Stimulated activated CD4-positive, alpha-beta T cell treated with anti-CD3 and anti-CD28 coated beads, Interleukin-1b, Interleukin-23, amount 100 ng/mL, for 48 hours (primary cell): Measurements from ENCODE around the gene TMEM163.
"Not testable (repeated sequence)": the region's sequence is repeated elsewhere in the genome, so short reads cannot be mapped to it uniquely, and the experiment has no call there.

ENCODE experiments used
- DNase-seq: peaks from one replicate; pipeline ENCODE4 v3.0.0-alpha.2; 2020

TMEM163 gene

DNA sequence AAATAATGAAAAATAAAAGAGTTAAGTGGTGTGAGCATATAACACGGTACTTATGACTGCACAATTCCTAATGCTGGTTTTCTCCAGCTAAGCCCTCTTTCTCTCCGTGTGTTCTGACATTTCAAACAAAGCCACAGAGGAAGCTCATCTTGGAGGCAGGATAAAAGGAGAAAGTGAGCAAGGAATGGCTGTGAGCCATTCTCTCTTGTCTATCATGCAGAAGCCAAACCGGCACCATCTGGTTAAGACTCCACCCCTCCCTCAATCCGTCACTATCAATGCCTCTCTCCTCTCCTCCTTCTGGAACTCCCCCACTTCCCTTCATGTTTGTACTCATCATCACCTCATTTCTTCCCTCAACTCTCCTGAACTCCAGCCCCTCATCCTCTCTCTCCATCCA lies 210.4 kb downstream of the TMEM163 start:
- no peak for DNase-seq

DNA sequence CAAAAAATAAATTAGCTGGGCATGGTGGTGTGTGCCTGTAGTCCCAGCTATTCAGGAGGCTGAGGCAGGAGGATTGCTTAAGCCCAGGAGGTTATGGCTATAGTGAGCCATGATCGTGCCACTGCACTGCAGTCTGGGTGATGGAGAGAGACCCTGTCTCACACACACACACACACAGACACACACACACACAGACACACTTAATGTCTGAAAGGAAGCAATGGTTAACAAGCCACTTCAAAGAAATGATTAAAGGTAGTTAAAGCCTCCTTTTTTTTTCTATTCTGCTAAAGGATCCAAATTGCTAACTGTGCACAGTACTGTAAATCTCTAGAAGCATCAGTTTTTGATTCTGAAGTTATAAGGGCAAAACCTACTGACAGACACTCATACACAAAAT lies 211.1 kb downstream of the TMEM163 start:
- no peak for DNase-seq

DNA sequence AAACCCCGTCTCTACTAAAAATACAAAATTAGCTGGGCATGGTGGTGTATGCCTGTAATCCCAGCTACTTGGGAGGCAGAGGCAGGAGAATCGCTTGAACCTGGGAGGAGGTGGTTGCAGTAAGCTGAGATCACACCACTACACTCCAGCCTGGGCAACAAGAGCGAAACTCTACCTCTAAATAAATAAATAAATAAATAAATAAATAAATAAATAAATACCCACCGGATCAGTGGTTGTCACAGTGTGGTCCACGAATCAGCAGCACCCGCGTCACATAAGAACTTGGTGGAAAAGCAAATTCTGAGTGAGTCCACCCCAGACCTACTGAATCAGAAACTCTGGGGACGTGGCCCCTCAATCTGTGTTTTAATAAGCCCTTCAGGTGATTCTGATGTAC lies 211.6 kb downstream of the TMEM163 start:
- DNase-seq, result not testable (repeated sequence)

DNA sequence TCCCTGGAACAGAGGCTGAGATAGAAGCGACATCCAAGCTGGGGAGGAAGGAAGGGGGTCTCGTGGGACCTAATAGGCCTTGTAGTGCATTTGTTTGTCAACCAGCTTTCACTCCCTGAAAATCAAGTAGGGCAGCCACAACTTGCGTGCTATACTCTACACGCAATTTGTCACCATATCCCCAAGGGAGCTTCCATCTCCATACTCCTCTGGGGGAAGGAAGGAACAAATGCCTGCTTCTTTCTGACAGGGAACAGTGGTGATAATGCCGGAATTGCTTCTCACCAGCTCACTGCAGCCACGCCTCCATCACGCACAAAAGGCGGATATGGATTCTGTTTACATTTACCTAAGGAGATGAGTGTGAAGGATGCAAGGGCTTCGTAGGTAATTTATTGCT lies 213.4 kb downstream of the TMEM163 start:
- DNase-seq, result no peak

DNA sequence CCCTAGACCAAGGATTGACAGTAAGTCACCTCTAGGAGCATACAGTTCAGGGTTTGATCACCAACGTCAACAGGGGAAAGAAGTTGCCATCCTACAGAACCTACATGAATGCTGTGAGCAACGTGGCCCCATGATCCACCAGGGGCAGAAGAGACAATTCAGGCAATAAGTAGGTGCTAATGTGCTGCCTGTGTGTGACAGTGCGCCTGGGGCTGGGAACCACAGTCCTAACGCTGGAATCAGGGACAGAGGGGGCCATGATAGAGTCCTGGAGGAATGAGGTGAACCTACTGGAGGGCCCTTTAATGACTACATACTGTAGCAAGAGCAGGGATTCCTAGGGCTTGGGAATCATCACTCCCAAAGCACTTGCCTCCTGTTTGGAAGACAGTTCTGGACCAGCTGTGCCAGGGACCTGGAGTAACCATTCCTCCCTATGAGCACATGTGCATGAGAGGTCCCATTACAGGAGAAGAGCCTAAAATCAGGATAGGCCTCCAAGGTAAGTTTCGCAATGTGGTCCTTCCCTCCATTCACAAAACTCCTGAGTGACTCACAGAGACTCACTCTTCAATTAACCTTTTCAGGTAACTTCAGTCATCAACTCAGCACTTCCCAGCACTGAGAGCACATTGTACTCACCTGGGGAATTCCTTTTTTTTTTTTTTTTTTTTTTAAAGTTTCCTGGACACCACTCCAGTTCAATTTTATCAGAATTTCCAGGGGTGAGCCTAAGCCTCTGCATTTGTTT lies 214.0 kb downstream of the TMEM163 start:
- no peak for DNase-seq

DNA sequence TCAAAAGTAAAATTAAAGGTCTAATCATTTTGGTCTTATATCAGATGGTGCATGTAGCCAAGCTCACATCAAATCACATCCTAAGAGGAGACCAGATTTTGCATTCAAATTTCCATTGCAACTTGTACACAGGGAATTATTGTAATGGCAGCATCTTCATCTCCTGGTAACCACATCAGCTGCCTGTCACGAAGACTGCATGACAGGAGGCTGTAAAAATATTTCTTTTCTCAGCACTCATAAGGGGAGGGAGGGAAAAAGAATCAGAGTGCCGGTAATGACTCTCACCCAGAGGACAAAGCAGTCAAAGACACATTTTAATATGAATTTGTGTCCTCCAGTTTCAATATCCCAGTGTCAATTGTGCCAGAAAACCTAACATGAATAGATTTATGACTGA lies 216.7 kb downstream of the TMEM163 start:
- DNase-seq, result no peak

DNA sequence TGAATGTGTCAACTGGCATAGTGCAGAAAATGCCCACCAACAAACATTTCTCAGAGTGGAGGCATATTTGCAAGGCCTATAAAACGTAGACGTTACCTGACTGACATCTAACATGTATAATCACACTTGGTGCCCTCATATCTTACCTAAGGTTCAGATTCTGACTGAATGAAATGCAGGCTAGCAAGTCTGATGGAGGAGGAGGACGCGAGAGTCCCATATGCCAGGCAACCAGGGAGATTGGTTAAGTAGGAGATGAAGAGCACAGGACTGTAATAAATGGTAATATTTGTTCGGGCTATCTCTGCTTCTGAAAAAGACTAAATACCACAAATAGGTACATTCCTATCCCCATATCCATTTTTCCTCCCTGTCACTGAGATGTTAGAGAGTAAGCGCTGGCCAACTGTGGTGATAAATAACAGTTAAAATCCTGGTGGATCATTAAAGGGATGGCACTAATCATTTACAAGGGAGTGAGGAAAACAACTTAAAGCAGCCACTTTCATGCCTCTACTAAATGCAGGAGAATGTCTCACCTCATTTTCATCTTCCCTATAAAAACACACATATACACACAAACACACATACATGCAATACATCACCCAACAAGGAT lies 217.2 kb downstream of the TMEM163 start:
- no peak for DNase-seq

DNA sequence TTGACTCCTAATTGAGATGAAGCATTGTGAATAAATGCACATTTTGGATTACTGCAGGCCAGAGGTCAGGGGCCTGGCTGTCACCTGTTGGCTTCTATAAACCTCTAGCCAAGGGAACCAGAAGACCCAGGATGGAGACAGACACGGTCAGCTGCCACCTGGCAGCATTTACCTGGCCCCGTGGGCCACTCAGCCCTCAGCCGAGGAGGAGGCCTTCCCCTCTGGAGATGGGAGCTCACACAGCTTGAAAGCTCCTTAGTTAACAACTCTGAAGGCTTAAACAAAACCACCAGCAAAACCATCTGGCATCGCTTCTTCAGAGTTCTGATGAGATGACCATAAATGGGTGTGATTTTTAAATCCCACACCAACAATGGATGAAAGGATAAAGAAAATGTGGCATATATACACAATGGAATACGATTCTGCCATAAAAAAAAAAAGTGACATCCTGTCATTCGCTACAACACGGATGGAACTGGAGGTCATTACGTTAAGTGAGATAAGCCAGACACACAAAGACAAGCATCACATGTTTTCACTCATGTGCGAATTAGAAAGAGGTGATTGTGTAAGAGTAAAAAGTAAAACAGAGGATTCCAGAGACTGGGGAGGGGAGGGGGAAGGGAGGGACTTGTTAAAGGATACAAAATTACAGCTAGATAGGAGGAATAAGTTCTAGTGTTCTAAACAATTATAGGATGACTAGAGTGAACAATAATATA lies 218.4 kb downstream of the TMEM163 start:
- DNase-seq, result no peak

DNA sequence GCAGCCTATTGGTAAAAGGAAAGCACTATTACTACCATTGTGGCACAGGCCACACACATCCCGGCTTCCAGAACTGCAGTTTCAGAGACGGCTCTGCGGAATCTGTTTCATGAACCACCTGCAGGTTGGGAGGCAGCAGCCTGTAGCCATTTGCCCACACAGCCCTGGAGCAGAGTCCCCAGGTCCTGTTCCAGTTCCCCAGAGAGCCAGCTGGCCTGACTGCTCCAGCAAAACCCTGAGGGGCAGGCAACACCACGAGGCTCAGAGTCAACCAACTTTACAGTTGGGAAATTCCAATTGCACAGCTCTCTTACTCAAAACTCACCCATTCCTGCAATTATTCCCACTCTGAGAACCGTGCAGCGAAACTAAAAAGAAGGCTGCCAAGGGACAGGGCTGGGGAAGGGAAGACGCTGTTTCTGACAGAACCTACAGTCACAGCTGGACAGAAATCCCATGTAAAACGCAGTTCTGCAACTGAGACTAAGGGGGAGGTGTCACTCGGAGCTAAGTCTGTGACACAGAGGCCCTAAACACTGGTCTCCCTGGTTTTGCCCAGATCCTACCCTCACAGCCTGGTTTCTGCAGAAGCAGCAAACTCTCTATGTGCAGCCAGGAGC lies 219.4 kb downstream of the TMEM163 start:
- no peak for DNase-seq

DNA sequence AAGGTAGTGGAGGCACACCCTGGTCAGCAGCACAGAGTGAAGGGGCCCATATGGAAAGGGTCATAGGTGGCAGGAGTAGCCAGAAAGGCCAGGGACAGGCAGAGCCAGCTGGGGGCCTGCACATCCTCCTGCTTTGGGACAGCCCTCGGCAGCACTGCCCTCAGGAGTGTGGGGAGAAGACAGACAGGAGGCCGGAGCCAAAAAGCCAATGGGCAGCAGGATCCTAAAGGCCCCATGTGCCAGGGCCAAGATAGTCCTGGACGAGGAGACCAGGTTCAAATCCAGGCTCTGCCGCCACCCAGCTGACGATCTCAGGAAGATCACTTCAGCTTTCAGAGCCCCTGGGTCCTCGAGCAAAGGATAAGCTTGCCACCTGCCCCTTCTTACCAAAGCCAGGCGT lies 220.1 kb downstream of the TMEM163 start:
- DNase-seq, result no peak

DNA sequence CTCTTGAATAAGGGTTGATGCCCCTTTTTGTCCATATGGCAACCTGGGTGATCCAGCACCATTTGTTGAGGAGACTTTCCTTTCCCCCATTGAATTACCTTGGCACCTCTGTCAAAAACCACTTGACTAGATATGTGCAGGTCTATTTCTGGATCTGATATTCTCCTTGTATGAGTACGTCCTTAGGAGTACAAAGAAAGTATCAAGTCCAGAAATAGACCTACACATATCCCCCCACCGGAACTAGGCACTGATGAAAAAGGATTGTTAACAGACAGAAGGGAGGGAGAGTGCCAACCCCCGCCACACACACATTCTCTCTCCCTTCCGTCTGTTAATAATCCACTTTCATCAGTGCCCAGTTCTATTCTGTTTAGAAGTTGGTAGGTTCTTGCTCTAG lies 225.0 kb downstream of the TMEM163 start:
- no peak for DNase-seq

DNA sequence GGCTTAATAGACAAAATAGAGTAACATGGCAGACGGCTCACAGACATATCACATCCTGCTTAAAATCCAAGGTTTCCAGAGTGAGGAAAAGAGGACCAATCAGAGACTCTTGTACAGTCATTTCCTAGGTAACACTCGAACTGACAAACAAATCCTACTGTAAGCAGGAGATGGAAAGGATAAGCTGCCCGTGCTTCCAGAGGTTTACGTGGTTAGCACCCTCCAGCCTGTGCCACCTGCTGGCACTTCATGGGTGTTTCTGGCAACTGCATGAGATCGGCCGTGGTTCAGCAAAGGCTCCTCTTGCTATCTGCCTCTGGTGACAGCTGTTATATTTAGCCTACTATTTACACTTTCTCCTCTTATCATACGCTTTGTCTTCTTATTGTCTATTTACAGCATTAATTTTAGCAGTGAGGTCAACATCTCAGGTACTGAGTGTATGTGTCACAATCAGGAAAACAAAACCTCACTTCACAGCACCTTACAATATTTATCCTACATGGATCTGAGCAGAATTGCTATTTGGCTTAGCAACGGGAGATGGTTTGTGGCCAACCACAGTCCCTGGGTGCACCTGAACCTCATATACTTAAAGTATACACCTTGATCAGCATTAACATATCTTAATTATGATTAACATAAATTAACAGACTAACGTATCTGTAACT lies 226.9 kb downstream of the TMEM163 start:
- no peak for DNase-seq

DNA sequence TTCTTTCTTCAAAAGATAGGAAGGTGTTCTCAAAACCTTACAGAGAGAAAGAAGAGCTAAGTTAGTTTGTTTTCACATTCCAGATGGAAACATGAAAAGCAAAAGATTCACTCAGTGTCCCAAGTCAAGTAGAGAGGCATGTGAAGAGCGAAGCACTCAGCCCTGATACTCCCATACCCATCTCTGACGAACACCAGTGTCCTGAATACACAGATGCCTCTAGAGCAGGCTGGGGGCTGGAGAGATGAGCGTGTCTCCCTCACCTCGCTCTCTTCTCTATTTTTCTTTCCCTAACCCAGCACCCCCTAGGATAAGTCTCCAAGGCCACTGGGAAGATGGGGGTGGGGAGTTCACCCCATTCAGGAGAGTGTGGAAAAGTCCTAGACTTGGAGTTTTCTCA lies 227.8 kb downstream of the TMEM163 start:
- DNase-seq, result no peak

DNA sequence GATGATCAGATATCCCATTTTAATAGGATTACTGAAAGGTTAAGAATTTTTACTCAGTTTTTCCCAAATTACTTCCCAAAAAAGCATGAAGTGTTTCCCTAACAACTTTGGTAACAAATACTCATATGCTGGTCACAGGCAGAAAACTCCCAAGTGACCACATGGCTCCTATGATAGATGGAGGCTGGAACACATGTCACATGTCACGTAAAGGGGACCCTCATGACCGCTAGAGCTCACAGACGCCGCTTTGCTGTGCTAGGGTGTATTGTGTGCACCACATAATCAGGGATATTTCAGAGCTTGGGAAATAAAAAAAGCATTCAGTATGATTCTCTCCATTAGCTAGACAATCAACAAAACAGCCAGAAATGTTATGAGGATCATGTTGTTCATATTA lies 228.2 kb downstream of the TMEM163 start:
- DNase-seq, result no peak

DNA sequence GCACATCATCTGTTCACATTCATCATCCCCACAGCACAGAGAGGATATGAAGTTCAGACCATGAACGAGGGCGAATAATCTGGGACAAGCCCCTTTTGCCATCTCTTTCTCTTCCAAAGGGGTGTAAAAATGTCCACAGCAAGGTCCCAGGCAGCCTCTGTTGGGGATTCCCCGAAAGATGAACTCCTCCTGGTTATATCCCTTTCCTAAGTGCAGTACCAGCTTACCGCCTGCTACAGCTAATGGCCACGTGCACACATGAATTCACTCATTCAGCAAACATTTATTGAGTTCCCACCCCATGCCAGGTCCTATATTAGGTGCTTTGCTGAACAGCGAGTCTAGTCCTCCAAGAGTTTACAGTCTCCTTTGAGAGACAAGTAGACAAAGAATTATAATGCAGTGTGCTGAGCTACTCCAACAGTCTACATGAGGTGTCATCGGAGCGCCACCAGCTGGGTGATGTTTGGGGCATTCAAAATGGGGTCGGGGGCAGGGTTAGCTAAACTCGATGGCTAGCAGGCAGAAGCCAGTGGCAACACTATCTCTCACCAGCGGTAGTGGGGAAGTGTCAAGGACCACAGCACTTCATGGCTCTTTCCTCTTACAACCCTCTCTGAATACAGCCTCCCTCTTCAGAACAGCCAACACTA lies 228.9 kb downstream of the TMEM163 start:
- no peak for DNase-seq

DNA sequence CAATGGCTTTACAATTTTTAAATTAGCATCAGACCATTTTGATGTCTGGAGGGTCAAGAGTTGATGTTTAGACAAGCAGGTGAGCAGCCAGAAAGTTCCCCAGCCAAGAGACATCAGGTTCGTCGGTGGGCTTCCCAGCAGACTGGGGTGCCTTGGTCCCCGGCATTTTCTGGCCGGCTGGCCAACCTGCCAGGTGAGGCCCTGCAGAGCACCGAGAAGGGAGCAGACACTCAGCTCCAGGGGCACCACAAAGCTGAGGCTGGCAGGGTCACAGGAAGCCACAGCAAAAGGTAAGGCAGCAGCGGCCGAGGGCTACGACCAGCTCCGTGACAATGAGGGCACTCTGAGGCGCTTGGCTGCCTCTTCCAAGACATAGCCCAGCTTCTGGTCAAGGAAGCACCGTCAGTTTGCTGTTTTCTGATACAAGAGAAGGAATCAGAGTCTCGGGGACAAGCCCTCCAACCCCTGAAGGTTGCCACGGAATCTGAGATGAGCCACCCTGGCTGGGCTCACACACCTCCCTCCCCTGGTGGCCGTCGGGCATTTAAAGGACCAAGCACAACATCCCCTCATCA lies 235.9 kb downstream of the TMEM163 start:
- DNase-seq, result no peak

DNA sequence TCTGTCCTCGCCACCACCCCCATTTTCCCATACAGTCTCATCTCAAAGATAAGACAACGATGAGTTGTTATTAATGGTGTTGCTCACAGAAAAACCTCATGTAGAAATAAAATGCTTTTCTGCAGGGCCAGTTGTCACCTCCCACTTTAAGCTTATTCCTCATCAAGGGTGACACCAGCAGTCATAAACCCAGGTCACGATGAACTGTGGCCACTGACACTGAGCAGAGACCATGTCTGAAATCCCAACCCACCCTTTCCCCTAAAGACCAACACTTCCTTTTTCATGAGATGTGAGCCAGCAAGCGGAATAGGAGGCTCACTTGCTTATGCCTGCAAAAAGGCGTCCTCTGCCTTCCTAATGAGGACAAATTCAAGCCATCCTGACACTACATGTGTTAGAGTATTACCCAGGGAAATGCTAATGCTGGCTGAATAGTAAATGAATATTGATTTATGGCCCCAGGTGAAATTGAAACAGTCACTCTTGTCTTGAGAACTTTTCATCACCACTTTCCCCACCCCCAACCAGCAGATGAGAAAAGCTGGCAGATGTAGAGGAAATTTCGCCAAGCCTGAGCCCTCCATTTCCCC lies 236.6 kb downstream of the TMEM163 start:
- no peak for DNase-seq

DNA sequence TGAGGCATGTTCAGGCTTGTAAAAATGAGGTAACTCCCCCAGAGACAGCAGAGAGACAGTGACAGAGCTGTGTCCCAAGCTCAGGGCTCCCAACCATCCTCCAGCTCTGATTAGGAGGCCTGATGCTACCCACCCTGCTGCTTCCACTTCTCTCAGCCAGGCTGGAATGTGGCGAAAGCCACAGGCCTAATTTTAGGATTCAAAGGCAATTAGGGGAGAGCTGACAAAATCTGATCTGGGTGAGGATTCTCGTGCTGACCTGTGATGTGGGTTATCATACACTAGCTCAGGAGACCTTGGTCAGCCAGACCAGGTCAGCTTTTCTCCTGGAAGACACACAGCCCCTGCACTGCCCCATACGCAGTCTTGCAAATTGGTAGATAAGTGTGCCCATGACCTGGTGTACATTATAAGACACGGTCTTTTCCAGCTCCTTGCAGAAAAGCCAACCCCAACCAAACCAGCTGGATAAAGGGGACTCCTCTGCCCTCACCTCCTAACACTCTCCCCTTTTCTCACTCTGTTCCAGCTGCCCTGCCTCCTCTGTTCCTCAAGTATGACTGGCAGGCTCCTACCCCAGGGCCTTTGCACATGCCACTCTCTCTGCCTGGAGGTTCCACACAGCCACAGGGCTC lies 239.0 kb downstream of the TMEM163 start:
- DNase-seq, result no peak

DNA sequence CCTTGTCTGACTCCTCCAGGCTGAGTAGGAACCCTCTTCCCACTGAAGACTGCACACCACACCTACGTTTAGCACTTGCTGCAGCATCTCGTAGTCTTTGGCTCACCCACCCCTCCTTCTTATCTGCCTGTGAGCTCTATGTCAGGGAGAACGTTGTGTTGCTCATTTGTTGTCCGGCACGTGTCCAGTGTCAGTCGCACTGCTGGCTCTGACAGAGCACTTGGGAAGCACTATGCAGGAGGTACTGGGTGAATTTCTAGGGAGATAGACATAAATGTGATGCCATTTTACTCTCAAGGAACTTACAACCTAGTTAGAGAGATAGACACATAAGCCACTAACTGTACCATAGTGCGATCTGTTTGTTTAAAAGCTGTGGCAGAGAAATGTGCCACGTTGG lies 241.8 kb downstream of the TMEM163 start:
- not testable (repeated sequence) for DNase-seq

DNA sequence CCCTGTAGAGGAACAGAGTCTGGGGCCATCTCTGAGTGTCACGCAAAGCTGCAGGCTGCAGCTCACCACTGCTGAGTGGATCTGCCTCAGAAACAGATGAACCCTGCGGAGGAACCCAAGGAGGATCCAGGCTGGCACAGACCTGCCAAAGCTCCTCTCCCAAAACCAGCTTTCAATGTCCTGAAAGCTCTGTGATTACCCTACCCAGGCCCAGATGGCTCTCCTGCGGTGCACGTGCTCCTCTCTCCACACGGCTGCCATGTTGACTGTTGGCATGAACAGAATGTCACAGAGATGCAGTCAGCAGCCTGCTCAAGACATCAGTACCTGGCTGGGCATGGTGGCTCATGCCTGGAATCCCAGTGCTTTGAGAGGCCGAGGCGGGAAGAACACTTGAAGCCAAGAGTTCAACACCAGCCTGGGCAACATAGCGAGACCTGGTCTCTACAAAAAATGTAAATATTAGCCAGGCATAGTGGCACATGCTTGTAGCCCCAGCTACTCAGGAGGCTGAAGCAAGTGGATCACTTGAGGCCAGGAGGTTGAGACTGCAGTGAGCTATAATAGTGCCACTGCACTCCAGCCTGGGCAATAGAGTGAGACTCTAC lies 248.1 kb downstream of the TMEM163 start:
- DNase-seq, result no peak
